ENCODE measurements around the gene AKAP6.

The AKAP6 gene

GRCh38 chr14:32419429-32419828, 90.3 kb downstream of the AKAP6 start:
- Mint-ChIP-seq H3K9me3 (peaks cover 8% of the 10 kb centered on the region), H3K4me1 (ENCODE audit: low read depth) (no peaks in the 10 kb centered on the region), H3K27me3 (no peaks in the 10 kb centered on the region), H3K27ac (no peak overlapping the region), H3K36me3 (ENCODE audit: low read depth) (no peaks in the 10 kb centered on the region), H3K4me3 (no peak overlapping the region)
- intact Hi-C loops (cut with micrococcal nuclease): no loop called here

DNA sequence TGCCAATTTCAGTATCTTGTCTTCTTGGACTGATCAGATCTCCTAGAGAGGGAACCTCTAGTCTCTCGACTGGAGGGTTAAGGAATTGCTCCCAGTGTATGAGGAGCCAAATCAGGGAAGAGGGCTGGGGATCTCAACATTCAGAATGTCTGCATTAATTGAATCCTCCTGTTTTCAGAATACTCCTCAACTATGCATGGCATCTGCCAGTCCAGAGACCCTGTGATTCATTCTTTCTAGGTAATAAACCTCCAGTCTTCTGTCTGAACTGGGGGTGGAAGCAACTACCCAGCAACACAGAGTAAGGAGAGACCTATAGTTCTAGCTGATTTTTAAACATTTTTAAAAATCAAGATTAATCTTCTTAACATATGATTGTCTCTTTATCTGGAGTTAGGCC, 92.7 kb downstream of the AKAP6 start:
- intact Hi-C loops (cut with micrococcal nuclease): no loop called here
- H3K4me3 Mint-ChIP-seq: no peak overlapping the region
- H3K27ac Mint-ChIP-seq: no peak overlapping the region
- H3K9me3 Mint-ChIP-seq: peaks cover 8% of the 10 kb centered on the region
- H3K27me3 Mint-ChIP-seq: no peaks in the 10 kb centered on the region
- H3K36me3 Mint-ChIP-seq (ENCODE audit: low read depth): no peaks in the 10 kb centered on the region
- H3K4me1 Mint-ChIP-seq (ENCODE audit: low read depth): no peaks in the 10 kb centered on the region

DNA sequence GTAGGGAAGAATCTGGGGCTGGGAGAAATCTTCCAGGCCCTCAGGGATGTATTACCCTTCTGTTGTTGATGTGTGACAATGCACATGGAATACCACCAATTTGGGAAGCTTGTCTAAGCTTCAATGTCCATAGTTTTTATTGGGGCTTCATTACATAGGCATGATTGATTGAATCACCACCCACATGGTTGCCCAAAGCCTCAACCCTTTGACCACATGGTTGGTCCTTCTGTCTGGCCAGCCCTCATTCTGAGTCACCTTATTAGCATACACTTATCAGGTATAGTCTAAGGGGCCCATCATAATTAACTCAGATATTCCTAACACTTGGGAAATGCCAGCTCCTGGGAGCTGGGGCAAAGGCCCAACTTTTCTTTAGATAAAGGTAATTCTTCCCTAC, 93.3 kb downstream of the AKAP6 start:
- intact Hi-C loops (cut with micrococcal nuclease): no loop called here
- peaks cover 8% of the 10 kb centered on the region for H3K9me3 Mint-ChIP-seq
- H3K36me3 Mint-ChIP-seq (ENCODE audit: low read depth): no peaks in the 10 kb centered on the region
- H3K4me3 Mint-ChIP-seq: no peak overlapping the region
- no peaks in the 10 kb centered on the region for H3K27me3 Mint-ChIP-seq
- no peak overlapping the region for H3K27ac Mint-ChIP-seq
- no peaks in the 10 kb centered on the region for H3K4me1 Mint-ChIP-seq (ENCODE audit: low read depth)

GRCh38 chr14:32426028-32426427, 96.9 kb downstream of the AKAP6 start:
- Mint-ChIP-seq H3K4me1 (ENCODE audit: low read depth) (no peaks in the 10 kb centered on the region), H3K4me3 (no peak overlapping the region), H3K27me3 (no peaks in the 10 kb centered on the region), H3K9me3 (peaks cover 8% of the 10 kb centered on the region), H3K27ac (no peak overlapping the region), H3K36me3 (ENCODE audit: low read depth) (no peaks in the 10 kb centered on the region)
- intact Hi-C loops (cut with micrococcal nuclease): no loop called here

- intact Hi-C loops (cut with micrococcal nuclease): no loop called here
- Mint-ChIP-seq H3K36me3 (ENCODE audit: low read depth) (no peaks in the 10 kb centered on the region), H3K9me3 (peaks cover 7% of the 10 kb centered on the region), H3K27me3 (no peaks in the 10 kb centered on the region), H3K4me1 (ENCODE audit: low read depth) (no peaks in the 10 kb centered on the region), H3K27ac (no peak overlapping the region), H3K4me3 (no peak overlapping the region)
These were observed 97.7 kb downstream of the AKAP6 start for GRCh38 chr14:32426586-32427388.

DNA sequence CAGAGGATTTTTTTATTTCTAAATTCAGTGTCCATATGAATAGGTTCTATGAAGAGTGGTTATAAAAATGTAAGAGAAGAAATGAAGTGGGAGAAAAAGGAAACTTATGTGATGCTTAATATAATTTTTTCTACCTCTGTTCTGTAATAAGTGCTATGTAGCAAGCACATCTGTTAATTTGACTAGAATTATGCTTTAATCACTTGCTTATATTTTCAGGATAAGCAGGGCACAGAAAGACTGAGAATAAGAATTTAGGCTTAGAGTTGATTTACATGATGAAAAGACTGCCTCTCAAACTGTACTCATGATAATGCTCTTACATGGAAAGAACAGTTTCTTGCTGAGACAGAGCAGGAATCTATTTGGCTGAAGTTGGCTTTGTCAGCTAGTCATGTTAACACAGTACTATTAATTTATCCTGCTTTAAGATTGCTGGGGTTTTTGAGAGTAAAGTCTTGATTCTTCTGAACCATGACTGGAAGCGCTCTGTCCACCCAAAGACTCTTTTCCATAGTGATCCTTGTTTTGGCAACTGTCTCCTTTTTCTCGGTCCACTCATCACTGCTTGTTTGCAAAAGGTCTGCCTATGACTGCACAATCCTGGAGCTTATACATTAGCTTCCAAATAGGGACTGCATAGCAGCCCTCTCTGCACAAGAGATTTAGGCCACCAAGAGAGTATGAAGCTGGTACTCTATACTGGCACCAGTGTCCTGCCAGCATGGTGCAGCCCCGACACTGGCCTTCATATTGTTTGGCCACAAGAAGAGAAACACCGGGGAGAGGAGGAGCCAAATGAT, 98.8 kb downstream of the AKAP6 start:
- H3K27ac Mint-ChIP-seq: no peak overlapping the region
- H3K4me3 Mint-ChIP-seq: no peak overlapping the region
- H3K4me1 Mint-ChIP-seq (ENCODE audit: low read depth): no peaks in the 10 kb centered on the region
- no peaks in the 10 kb centered on the region for H3K27me3 Mint-ChIP-seq
- H3K36me3 Mint-ChIP-seq (ENCODE audit: low read depth): no peaks in the 10 kb centered on the region
- intact Hi-C loops (cut with micrococcal nuclease): no loop called here
- no peaks in the 10 kb centered on the region for H3K9me3 Mint-ChIP-seq

DNA sequence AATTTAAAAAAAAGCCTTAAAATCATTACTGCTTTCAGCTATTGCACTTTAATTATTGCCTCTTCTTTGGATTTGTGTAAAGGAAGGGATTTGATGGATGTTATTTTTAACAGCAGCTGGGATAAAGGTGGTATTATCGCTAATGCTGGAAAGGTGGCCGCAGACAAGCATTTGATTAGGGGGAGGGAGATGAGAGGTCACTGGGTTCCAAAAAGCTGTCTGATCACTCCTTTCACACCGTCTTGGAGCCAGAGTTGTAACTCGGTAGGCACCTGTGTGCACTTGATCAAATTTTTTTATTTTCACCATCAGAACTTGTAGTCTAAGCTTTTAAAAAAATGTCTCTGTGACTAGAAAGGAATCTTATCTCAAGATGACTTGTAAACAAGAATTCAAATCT, 99.8 kb downstream of the AKAP6 start:
- no peak overlapping the region for H3K27ac Mint-ChIP-seq
- no peak overlapping the region for H3K4me3 Mint-ChIP-seq
- H3K27me3 Mint-ChIP-seq: no peaks in the 10 kb centered on the region
- no peaks in the 10 kb centered on the region for H3K9me3 Mint-ChIP-seq
- H3K4me1 Mint-ChIP-seq (ENCODE audit: low read depth): no peaks in the 10 kb centered on the region
- intact Hi-C loops (cut with micrococcal nuclease): no loop called here
- no peaks in the 10 kb centered on the region for H3K36me3 Mint-ChIP-seq (ENCODE audit: low read depth)

- intact Hi-C loops (cut with micrococcal nuclease): no loop called here
- Mint-ChIP-seq H3K27ac (no peak overlapping the region), H3K4me3 (no peak overlapping the region), H3K27me3 (no peaks in the 10 kb centered on the region), H3K4me1 (ENCODE audit: low read depth) (no peaks in the 10 kb centered on the region), H3K9me3 (no peaks in the 10 kb centered on the region), H3K36me3 (ENCODE audit: low read depth) (no peaks in the 10 kb centered on the region)
These were observed 101.2 kb downstream of the AKAP6 start for GRCh38 chr14:32430326-32430725.

- Mint-ChIP-seq H3K4me1 (ENCODE audit: low read depth) (no peaks in the 10 kb centered on the region), H3K27me3 (no peaks in the 10 kb centered on the region), H3K36me3 (ENCODE audit: low read depth) (no peaks in the 10 kb centered on the region), H3K4me3 (no peak overlapping the region), H3K27ac (no peak overlapping the region), H3K9me3 (no peaks in the 10 kb centered on the region)
- intact Hi-C loops (cut with micrococcal nuclease): no loop called here
These were observed 103.9 kb downstream of the AKAP6 start for GRCh38 chr14:32432813-32433538.

DNA sequence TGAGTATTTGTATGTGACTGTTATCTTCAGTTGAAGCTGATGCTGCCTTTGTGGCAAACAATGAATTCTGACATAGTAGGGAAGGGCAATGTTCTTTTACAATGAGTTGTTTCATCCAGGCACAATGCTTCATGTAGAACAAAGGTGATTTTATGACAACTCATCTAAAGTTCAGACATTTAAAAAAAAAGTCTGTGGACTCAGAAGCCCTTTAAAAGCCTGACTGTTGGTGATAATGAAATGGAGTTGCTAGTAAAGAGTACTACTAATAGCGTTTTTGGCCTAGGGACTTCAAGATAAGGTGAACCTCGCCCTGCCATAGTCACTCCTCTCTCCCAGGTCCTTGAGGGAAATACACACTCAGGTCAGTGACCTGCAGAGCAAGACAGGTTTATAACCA, 105.1 kb downstream of the AKAP6 start:
- Mint-ChIP-seq H3K27me3 (no peaks in the 10 kb centered on the region), H3K4me3 (no peak overlapping the region)

DNA sequence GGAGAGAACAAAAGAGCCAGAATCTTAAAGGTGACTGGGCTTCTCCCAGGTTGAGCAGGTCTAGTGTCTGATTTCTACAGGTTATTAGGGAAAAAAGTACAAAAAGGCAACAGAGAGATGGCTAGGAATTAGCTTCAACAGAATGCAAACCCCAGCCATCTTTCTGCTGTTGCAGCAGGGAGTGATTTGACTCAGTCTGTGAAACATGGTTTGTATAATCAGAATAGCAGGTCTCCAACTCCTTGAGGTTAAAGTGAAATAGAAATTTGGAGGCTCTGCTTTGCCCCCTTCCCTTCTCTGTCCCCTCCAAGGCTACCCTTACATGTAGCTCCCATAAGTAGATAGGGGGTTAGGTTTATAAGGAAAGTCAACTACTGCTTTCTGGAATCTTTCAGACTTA, 105.8 kb downstream of the AKAP6 start:
- Mint-ChIP-seq H3K27ac (no peak overlapping the region), H3K4me3 (no peak overlapping the region), H3K36me3 (ENCODE audit: low read depth) (no peaks in the 10 kb centered on the region), H3K27me3 (no peaks in the 10 kb centered on the region), H3K4me1 (ENCODE audit: low read depth) (no peaks in the 10 kb centered on the region), H3K9me3 (no peaks in the 10 kb centered on the region)
- intact Hi-C loops (cut with micrococcal nuclease): no loop called here

More for the DNA sequence above, 105.1 kb downstream of the AKAP6 start:
- no peak overlapping the region for H3K27ac Mint-ChIP-seq
- intact Hi-C loops (cut with micrococcal nuclease): no loop called here
- no peaks in the 10 kb centered on the region for H3K36me3 Mint-ChIP-seq (ENCODE audit: low read depth)
- no peaks in the 10 kb centered on the region for H3K4me1 Mint-ChIP-seq (ENCODE audit: low read depth)
- H3K9me3 Mint-ChIP-seq: no peaks in the 10 kb centered on the region

DNA sequence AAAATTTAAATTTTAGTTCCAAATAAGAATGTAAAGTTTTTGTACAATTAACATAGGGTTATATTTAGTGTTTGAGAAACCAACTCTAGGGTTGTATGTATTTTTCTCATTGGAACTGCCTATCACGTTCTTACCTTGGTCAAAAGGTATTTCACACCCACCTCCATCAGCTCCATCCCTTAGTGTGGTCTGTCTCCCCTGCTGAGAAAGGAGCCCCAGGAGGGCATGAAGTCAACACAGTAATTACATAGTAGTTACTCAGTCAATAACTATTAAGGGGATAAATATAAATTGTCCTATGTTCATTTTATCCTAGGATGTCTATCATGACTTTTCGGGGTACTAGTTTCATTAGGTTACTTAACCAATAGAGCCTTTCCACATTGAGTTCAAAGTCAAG, 106.3 kb downstream of the AKAP6 start:
- Mint-ChIP-seq H3K27me3 (no peaks in the 10 kb centered on the region), H3K9me3 (no peaks in the 10 kb centered on the region), H3K4me3 (no peak overlapping the region), H3K4me1 (ENCODE audit: low read depth) (no peaks in the 10 kb centered on the region), H3K36me3 (ENCODE audit: low read depth) (no peaks in the 10 kb centered on the region), H3K27ac (no peak overlapping the region)
- intact Hi-C loops (cut with micrococcal nuclease): no loop called here

- Mint-ChIP-seq H3K36me3 (ENCODE audit: low read depth) (no peaks in the 10 kb centered on the region), H3K9me3 (no peaks in the 10 kb centered on the region), H3K4me1 (ENCODE audit: low read depth) (no peaks in the 10 kb centered on the region), H3K4me3 (no peak overlapping the region), H3K27me3 (no peaks in the 10 kb centered on the region), H3K27ac (no peak overlapping the region)
- intact Hi-C loops (cut with micrococcal nuclease): no loop called here
These were observed 107.9 kb downstream of the AKAP6 start for GRCh38 chr14:32436993-32437392.

GRCh38 chr14:32438517-32438916, 109.4 kb downstream of the AKAP6 start:
- H3K27me3 Mint-ChIP-seq: no peaks in the 10 kb centered on the region
- no peak overlapping the region for H3K4me3 Mint-ChIP-seq
- H3K27ac Mint-ChIP-seq: no peak overlapping the region
- no peaks in the 10 kb centered on the region for H3K9me3 Mint-ChIP-seq
- intact Hi-C loops (cut with micrococcal nuclease): no loop called here
- no peaks in the 10 kb centered on the region for H3K4me1 Mint-ChIP-seq (ENCODE audit: low read depth)
- no peaks in the 10 kb centered on the region for H3K36me3 Mint-ChIP-seq (ENCODE audit: low read depth)
